HFFc6 (cell line): ENCODE results near the gene CMTM2. TPM values are rescaled to one million over a fixed set of nuclear protein-coding genes. Genes with fewer than 3 reads are reported as not detected.
"Not testable (repeated sequence)": the region's sequence is repeated elsewhere in the genome, so short reads cannot be mapped to it uniquely, and the experiment has no call there.

ENCODE experiments used
- DNase-seq: peaks from one replicate; pipeline ENCODE4 v3.0.0-alpha.2; 2018
- H3K27ac Mint-ChIP-seq: 2 replicates; pipeline ENCODE4 v1.8.0; 2020; ENCODE audit warnings: mild to moderate bottlenecking, mixed read lengths
- H3K27me3 Mint-ChIP-seq: 2 replicates; pipeline ENCODE4 v1.8.0; 2021; ENCODE audit warnings: mild to moderate bottlenecking, moderate library complexity, mixed read lengths; ENCODE audit not compliant: insufficient read depth
- H3K36me3 Mint-ChIP-seq: 2 replicates; pipeline ENCODE4 v1.8.0; 2021; ENCODE audit warnings: low read depth, mixed read lengths
- H3K4me1 Mint-ChIP-seq: 2 replicates; pipeline ENCODE4 v1.8.0; 2020; ENCODE audit warnings: low read depth, mixed read lengths
- H3K4me3 Mint-ChIP-seq: 2 replicates; pipeline ENCODE4 v1.8.0; 2020; ENCODE audit warnings: mild to moderate bottlenecking, moderate library complexity, mixed read lengths
- H3K9me3 Mint-ChIP-seq: 2 replicates; pipeline ENCODE4 v1.8.0; 2020; ENCODE audit warnings: mild to moderate bottlenecking, mixed read lengths
- total RNA-seq, 6 experiments: library from RNA; stranded (reverse); fragmentation: NEBNext Ultra II Directional; extraction: Animal tissue kit (Norgen Biotek cat#: 25700); gene quantifications; 2 replicates in 1 of 6; 3 replicates in 5 of 6; pipeline ENCODE4 v1.2.3, GENCODE V29; 2021
- TF ChIP-seq, protein P1 (sequence below): fragments of 200-600 bp; sonication (generic); IDR thresholded peaks from 2 replicates; pipeline ENCODE4 v1.5.0; 2021; ENCODE audit warnings: antibody characterized with exemption, mild to moderate bottlenecking

The CMTM2 gene
- total RNA-seq, 6 experiments from 2014 or later: not detected

DNA sequence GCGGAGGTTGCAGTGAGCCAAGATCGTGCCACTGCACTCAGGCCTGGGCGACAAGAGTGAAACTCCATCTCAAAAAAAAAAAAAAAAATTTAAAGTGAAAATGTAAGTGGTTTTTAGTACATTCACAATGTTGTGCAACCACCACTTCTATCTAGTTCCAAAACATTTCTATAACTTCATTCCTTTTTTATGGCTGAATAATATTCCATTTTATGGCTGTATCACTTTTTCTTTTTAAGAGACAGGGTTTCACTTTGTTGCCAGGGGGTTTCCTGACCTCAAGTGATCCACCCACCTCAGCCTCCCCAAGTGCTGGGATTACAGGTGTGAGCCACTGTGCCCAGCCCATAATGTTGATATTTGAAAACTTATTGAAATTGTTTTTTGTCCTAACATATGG lies 13.6 kb downstream of the CMTM2 start:
- TF ChIP-seq, protein P1, sequence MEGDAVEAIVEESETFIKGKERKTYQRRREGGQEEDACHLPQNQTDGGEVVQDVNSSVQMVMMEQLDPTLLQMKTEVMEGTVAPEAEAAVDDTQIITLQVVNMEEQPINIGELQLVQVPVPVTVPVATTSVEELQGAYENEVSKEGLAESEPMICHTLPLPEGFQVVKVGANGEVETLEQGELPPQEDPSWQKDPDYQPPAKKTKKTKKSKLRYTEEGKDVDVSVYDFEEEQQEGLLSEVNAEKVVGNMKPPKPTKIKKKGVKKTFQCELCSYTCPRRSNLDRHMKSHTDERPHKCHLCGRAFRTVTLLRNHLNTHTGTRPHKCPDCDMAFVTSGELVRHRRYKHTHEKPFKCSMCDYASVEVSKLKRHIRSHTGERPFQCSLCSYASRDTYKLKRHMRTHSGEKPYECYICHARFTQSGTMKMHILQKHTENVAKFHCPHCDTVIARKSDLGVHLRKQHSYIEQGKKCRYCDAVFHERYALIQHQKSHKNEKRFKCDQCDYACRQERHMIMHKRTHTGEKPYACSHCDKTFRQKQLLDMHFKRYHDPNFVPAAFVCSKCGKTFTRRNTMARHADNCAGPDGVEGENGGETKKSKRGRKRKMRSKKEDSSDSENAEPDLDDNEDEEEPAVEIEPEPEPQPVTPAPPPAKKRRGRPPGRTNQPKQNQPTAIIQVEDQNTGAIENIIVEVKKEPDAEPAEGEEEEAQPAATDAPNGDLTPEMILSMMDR: no peak
- no peak for DNase-seq
- H3K9me3 Mint-ChIP-seq: 0 out of 2 replicates have a peak, but pooled peaks cover 3% of the 10 kb centered on the region
- no peaks in the 10 kb centered on the region for H3K4me1 Mint-ChIP-seq
- no peaks in the 10 kb centered on the region for H3K36me3 Mint-ChIP-seq
- H3K27ac Mint-ChIP-seq: no peak overlapping the region
- H3K4me3 Mint-ChIP-seq: no peak overlapping the region
- peaks cover 33% of the 10 kb centered on the region for H3K27me3 Mint-ChIP-seq

DNA sequence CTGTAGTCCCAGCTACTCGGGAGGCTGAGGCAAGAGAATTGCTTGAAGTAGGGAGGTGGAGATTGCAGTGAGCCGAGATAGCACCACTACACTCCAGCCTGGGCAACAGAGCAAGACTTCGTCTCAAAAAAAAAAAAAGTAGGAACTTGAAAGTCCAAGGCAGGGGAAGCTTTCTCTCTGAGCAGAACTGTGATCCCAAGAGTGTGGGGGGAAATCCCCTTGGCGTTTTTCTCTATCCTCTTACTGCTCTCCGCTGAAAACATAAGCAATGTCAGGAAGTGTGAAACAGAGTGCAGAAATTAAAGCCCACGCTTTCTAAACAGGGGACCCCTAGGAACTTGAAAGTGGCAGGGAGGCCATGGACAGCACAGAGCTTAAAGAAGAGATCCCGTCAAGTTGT lies 15.5 kb downstream of the CMTM2 start:
- Mint-ChIP-seq H3K27me3 (peaks cover 36% of the 10 kb centered on the region), H3K9me3 (0 out of 2 replicates have a peak, but pooled peaks cover 3% of the 10 kb centered on the region), H3K4me3 (no peak overlapping the region), H3K4me1 (no peaks in the 10 kb centered on the region), H3K36me3 (no peaks in the 10 kb centered on the region), H3K27ac (no peak overlapping the region)
- TF ChIP-seq, protein P1: no peak
- no peak for DNase-seq

DNA sequence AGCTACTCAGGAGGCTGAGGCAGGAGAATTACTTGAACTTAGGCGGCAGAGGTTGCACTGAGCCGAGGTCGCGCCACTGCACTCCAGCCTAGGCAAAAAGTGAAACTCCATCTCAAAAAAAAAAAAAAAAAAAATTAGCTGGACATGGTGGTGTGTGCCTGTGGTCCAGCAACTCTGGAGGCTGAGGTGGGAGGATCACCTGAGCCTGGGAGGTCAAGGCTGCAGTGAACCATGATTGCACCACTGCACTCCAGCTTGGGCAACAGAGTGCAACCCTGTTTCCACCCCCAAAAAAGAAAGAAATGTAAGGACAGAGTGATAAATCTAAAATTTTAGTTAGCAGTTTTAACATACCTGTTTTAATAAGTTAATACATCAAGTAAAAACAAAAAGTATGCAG lies 17.3 kb downstream of the CMTM2 start:
- H3K9me3 Mint-ChIP-seq, H3K4me1 Mint-ChIP-seq, DNase-seq, H3K4me3 Mint-ChIP-seq, H3K36me3 Mint-ChIP-seq, H3K27ac Mint-ChIP-seq: not testable (repeated sequence)
- H3K27me3 Mint-ChIP-seq: peaks cover 33% of the 10 kb centered on the region

DNA sequence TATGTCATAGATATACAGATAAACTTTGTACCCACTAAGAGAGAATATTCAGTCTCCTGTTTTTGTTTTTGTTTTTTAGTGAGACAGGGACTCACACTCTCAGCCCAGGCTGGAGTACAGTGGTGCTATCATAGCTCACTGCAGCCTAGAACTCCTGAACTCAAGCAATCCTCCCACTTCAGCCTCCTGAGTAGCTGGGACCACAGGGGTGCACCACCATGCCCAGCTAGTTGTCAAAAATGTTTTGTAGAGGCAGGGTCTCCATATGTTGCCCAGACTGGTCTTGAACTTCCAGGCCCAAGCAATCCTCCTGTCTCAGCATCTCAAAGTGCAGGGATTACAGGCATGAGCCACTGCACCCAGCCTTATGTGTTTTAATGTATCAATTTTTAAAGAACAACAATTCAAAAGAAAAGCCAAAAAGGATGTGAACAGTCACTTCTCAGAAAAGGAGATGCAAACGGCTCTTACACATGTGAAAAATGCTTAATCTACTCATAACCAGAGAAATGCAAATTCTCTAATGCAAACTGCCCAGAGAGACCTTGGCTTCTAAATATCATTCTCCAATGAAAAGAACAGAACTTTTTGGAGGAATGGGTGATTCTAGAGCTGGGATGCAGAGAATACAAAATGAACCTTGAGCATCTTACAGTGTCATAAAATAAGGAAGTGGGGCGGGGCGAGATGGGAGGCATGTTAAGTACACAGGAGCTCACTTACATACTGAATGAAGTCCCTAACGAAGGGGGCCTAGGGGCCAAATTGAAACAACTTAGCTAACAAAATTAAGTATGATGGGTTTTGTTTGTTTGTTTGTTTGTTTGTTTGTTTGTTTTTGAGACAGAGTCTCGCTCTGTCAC lies 18.0 kb downstream of the CMTM2 start:
- Mint-ChIP-seq H3K4me3 (no peak overlapping the region), H3K9me3 (peaks cover 7% of the 10 kb centered on the region; the same call in 1 of the 2 replicates), H3K4me1 (no peaks in the 10 kb centered on the region), H3K27ac (no peak overlapping the region), H3K27me3 (peaks cover 31% of the 10 kb centered on the region), H3K36me3 (peaks cover 8% of the 10 kb centered on the region)
- TF ChIP-seq, protein P1: no peak
- DNase-seq: no peak

DNA sequence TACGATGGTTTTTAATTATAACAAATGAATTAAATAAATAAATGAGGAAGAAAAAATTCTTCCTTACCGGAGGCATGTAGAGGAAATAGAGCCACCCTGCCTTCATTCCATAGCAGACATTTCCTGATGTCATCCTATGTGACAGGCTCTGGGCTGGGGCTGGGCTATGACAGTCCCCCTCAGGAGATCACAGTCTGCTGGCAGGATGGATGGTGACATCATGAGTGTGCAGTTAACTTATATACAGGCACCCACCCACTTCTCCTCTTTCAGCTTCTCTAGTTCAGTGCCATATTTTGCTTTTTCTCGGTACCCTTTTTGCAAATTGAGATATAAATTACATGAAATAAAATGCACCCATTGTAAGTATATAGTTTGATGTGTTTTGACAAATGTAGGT lies 18.8 kb downstream of the CMTM2 start:
- H3K4me3 Mint-ChIP-seq: no peak overlapping the region
- H3K9me3 Mint-ChIP-seq: peaks cover 7% of the 10 kb centered on the region; the same call in 1 of the 2 replicates
- TF ChIP-seq, protein P1: no peak
- H3K27me3 Mint-ChIP-seq: peaks cover 29% of the 10 kb centered on the region
- no peaks in the 10 kb centered on the region for H3K4me1 Mint-ChIP-seq
- peaks cover 8% of the 10 kb centered on the region for H3K36me3 Mint-ChIP-seq
- no peak overlapping the region for H3K27ac Mint-ChIP-seq
- no peak for DNase-seq

DNA sequence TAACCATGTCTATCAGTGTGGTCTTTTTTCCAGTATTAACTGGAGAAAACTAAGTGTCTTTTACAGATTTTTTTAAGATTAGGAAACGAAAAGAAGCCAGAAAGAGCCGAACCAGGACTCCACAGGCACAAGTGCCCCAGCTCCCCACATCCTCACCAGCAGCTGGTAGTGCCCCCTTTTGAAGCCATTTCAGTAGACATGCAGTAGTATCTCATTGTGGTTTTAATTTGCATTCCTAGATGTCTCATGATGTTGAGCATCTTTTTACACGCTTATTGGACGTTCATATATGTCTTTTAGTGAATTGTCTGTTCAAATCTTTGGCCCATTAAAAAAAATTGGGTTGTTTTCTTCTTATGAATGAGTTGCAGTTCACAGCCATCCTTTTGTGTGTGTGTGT lies 20.5 kb downstream of the CMTM2 start:
- H3K4me1 Mint-ChIP-seq: peaks cover 9% of the 10 kb centered on the region
- H3K4me3 Mint-ChIP-seq: no peak overlapping the region
- no peak overlapping the region for H3K27ac Mint-ChIP-seq
- peaks cover 8% of the 10 kb centered on the region for H3K36me3 Mint-ChIP-seq
- H3K9me3 Mint-ChIP-seq: peaks cover 4% of the 10 kb centered on the region; the same call in 1 of the 2 replicates
- H3K27me3 Mint-ChIP-seq: peaks cover 16% of the 10 kb centered on the region
- TF ChIP-seq, protein P1: no peak
- DNase-seq: no peak
